ENCODE measurements around the gene CLDN24. TPM values are rescaled to one million over a fixed set of nuclear protein-coding genes. Genes with fewer than 3 reads are reported as not detected.

The CLDN24 gene
- polyA plus RNA-seq, 1 of the 3 experiments (the other 2 are of a cell fraction), result not detected

- TF ChIP-seq REST (IDR thresholded peaks at IDR 0.05; ENCODE audit: low read depth, low read length) (no peak), IRF3 (IDR thresholded peaks at IDR 0.05; ENCODE audit: low read depth, low read length) (no peak), MEF2A (IDR thresholded peaks at IDR 0.05; ENCODE audit: borderline replicate concordance, low read depth) (no peak), TCF12 (IDR thresholded peaks at IDR 0.05) (no peak), EZH2phosphoT487 (IDR thresholded peaks at IDR 0.05; ENCODE audit: borderline replicate concordance, low read depth) (no peak)
Observed at GRCh38 chr4:183288955-183289354, 33.3 kb downstream of the CLDN24 start (continued).

DNA sequence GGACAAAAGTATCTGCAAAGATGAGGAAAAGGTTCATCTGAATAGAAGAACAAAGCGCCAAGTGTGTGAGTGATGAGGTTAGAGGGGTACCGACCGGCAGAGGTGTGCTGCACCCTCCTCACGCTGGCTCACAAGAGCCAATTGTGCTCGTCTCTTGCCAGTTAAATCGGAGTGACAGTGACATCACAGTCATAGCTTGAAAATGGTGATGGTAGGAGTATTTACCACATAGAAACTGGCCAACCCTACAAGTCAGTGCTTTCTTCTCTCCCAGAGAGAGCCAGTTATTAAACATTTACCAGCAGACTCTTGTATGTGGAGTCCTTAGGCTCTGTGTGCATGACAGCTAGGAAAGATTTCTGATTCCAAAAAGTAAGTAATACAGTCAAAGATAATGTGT, 34.5 kb downstream of the CLDN24 start:
- no peak overlapping the region for H2AFZ ChIP-seq (ENCODE audit: low read depth)
- H3K4me3 ChIP-seq (ENCODE audit: low read depth in 2 of 2, low read length in 1 of 2), result no peak overlapping the region
- no peaks in the 10 kb centered on the region for H3K9me2 ChIP-seq
- H3K4me2 ChIP-seq, result no peak overlapping the region
- 93% methylated on average over 6 of the region's 6 CpGs for WGBS (ENCODE audit: low lambda C conversion rate)
- ChIA-PET POLR2A (no interaction called here), CTCF (interaction anchor here (1.1 kb wide), 1 partner anchor 16 kb away, joined by 3 read pairs; no protein-coding TSS in a partner anchor)
- no peaks in the 10 kb centered on the region for H3K27me3 ChIP-seq (ENCODE audit: insufficient read depth)
- H3K9ac ChIP-seq, result no peak overlapping the region
- no peak for DNase-seq
- H3K36me3 ChIP-seq (replicated peaks in 1 of 2; ENCODE audit: control insufficient read depth in 1 of 2, insufficient read depth in 2 of 2, low read length in 1 of 2), result peaks cover 52 to 56% of the 10 kb centered on the region in 2 experiments
- H3F3A ChIP-seq (replicated peaks; ENCODE audit: insufficient read depth), result no peaks in the 10 kb centered on the region
- H3K27ac ChIP-seq (ENCODE audit: low read depth in 2 of 2, low read length in 1 of 2), result no peak overlapping the region
- H4K20me1 ChIP-seq (ENCODE audit: insufficient read depth), result no peaks in the 10 kb centered on the region
- H3K9me3 ChIP-seq, result no peaks in the 10 kb centered on the region
- no peaks in the 10 kb centered on the region for H3K4me1 ChIP-seq (ENCODE audit: control insufficient read depth in 1 of 2, insufficient read depth in 2 of 2, low read depth in 1 of 2, low read length in 1 of 2)
- no peaks in the 10 kb centered on the region for H3K79me2 ChIP-seq (ENCODE audit: insufficient read depth)
- TF ChIP-seq NFIC (IDR thresholded peaks at IDR 0.05; ENCODE audit: borderline replicate concordance) (no peak), SMC3 (IDR thresholded peaks at IDR 0.05; ENCODE audit: low read depth, low read length) (no peak), FOSL2 (IDR thresholded peaks at IDR 0.05; ENCODE audit: borderline replicate concordance, low read depth) (no peak), TCF12 (IDR thresholded peaks at IDR 0.05) (no peak), RCOR1 (IDR thresholded peaks at IDR 0.05; ENCODE audit: low read length) (no peak), CHD2 (IDR thresholded peaks at IDR 0.05; ENCODE audit: low read length, partially characterized antibody) (no peak), ELF1 (IDR thresholded peaks at IDR 0.05) (no peak), EZH2phosphoT487 (IDR thresholded peaks at IDR 0.05; ENCODE audit: borderline replicate concordance, low read depth) (no peak), GABPA (IDR thresholded peaks at IDR 0.05; ENCODE audit: low read depth) (no peak), TEAD4 (IDR thresholded peaks at IDR 0.05; ENCODE audit: borderline replicate concordance, insufficient read depth) (no peak), SIN3A (IDR thresholded peaks at IDR 0.05; ENCODE audit: borderline replicate concordance, low read depth, low read length) (no peak), TAF1 (IDR thresholded peaks at IDR 0.05; ENCODE audit: borderline replicate concordance, low read depth, low read length) (no peak), REST (IDR thresholded peaks at IDR 0.05; ENCODE audit: low read depth, low read length) (no peak)
- TF ChIP-seq, protein P1, sequence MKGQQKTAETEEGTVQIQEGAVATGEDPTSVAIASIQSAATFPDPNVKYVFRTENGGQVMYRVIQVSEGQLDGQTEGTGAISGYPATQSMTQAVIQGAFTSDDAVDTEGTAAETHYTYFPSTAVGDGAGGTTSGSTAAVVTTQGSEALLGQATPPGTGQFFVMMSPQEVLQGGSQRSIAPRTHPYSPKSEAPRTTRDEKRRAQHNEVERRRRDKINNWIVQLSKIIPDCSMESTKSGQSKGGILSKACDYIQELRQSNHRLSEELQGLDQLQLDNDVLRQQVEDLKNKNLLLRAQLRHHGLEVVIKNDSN (IDR thresholded peaks at IDR 0.05; ENCODE audit: borderline replicate concordance, low read depth), result no peak
- TF ChIP-seq, protein P2, sequence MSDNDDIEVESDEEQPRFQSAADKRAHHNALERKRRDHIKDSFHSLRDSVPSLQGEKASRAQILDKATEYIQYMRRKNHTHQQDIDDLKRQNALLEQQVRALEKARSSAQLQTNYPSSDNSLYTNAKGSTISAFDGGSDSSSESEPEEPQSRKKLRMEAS (IDR thresholded peaks at IDR 0.05; ENCODE audit: low read depth), result no peak
- TF ChIP-seq, protein P3, sequence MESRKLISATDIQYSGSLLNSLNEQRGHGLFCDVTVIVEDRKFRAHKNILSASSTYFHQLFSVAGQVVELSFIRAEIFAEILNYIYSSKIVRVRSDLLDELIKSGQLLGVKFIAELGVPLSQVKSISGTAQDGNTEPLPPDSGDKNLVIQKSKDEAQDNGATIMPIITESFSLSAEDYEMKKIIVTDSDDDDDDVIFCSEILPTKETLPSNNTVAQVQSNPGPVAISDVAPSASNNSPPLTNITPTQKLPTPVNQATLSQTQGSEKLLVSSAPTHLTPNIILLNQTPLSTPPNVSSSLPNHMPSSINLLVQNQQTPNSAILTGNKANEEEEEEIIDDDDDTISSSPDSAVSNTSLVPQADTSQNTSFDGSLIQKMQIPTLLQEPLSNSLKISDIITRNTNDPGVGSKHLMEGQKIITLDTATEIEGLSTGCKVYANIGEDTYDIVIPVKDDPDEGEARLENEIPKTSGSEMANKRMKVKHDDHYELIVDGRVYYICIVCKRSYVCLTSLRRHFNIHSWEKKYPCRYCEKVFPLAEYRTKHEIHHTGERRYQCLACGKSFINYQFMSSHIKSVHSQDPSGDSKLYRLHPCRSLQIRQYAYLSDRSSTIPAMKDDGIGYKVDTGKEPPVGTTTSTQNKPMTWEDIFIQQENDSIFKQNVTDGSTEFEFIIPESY (IDR thresholded peaks at IDR 0.05; ENCODE audit: borderline replicate concordance, low read depth), result no peak
